DMS114 treated with DMSO at 0.1 percent for 48 hours (cell line): ENCODE measurements around the gene P4HA1.
"Not testable (repeated sequence)": the region's sequence is repeated elsewhere in the genome, so short reads cannot be mapped to it uniquely, and the experiment has no call there.

ENCODE experiments used
- DNase-seq: peaks from one replicate; lab custom pipeline; 2025; ENCODE audit not compliant: unreplicated experiment; lab: John Stamatoyannopoulos, UW

Gene P4HA1

DNA sequence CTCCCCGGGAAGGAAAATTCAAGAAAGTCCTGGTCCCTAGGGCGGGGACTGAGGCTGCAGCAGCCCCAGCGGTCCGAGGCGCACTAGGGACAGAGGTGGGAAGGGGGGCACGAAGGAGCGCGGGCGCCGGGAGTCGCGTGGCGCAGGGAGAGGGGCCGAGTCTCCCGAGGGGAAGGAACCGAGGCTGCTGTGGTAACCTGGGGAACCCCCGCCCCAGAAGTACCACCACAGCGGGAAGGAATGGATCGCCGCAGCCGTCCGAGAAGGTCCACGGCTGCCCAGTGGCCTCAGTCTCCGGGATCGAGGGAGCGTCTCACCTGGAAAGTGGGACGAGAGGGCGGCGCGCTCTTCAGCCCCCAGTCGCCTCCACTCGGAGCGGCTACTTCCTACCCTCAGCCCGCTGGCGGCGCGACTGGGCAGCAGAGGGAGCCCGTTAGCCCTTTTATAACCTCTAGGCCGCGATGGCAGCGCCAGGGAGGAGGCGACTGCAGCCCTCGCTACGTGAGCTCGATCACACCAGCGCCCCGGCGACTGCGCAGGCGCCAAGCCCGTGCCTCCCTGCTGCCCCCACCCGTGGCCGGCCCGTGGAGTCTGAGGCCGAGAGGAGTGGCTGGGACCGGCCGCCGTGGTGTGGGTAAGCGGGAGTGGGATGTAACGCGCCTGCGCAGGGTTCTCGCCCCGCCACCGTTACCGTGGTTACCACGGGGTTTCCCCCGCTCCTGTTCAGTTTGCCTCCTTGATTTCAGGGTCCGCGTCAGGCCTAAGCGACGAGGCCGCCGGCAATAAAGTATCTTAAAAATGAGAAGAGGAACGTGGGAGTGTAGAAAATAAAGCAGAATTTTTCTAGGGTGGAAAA, at the start of gene P4HA1:
Gene P4HA1, minus strand, starts transcription at position 418 of the 856 bp plus-strand sequence. CDS start 21,983 bp downstream, outside the sequence.
- peak; percentile 91 for DNase-seq

DNA sequence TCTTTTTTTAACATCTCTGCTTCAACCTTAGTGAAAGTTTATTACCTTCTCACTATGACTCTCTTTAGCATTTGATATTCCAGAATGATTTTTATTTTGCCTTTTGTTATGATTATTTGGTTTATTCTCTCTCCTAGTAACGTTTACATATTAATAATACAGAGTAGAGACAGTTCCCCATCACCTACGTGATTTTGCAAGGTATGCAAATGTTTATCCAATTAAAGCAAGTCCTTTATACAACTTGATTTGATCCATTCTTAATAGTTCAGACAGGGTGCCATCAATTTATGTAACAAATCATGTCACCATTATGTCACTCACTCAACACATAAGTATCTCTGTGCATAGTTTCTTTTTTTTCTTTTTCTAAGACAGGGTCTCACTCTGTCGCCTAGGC, 44.9 kb upstream of the P4HA1 start:
- DNase-seq: no peak

DNA sequence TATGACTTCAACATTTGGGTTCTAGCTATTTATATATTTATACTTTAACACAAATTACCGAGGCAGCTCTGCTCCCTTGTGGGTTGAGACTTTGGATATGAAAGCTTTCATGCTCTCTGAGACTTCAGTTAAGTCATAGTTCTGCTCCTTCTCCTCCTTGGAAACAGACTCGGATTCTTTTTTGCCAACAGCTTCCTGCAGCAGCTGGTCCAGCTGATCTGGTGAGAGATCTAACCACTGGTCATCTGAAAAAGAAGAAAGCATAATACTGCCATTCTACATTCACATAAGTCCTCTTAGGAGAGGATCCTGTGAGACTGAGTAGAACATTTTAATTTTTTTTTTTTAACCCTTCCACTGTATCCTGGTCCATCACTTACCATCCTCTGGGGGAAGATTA, 42.6 kb upstream of the P4HA1 start:
- no peak for DNase-seq

DNA sequence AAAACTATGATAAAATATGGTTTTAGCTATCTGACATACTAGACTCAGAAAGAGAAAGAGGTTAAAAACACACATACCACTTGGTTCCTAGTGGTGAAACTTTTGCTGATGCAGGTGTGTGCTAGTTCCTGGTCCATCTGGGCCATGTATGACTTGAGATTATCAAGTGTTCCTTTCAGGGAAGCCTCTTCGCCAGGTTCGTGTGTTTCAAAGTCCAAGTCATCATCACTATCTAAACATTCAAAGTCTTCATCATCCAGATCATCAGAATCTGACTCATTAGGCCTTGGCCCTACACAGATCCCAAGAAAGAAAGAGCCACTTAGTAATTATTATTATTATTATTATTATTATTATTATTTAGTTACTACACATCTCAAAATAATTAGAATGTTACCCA, 40.0 kb upstream of the P4HA1 start:
- no peak for DNase-seq

DNA sequence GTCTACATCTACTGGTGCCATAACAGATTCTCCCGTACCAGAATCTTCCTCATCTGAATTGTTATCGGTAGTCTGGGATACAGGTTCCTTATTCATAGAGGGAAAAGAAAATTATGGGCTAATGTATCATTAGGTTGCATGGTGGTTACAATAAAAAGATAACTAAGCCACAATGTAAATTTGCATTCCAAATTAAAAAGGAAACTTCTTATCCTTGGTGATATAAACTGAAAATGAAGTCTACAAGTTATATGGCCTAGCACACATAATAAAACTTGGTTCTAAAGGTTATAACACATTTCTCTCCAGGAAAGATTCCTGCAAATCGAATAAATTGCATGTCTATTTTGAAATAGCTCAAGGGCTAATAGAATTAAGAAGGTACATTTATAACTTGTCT, 38.1 kb upstream of the P4HA1 start:
- DNase-seq: no peak

DNA sequence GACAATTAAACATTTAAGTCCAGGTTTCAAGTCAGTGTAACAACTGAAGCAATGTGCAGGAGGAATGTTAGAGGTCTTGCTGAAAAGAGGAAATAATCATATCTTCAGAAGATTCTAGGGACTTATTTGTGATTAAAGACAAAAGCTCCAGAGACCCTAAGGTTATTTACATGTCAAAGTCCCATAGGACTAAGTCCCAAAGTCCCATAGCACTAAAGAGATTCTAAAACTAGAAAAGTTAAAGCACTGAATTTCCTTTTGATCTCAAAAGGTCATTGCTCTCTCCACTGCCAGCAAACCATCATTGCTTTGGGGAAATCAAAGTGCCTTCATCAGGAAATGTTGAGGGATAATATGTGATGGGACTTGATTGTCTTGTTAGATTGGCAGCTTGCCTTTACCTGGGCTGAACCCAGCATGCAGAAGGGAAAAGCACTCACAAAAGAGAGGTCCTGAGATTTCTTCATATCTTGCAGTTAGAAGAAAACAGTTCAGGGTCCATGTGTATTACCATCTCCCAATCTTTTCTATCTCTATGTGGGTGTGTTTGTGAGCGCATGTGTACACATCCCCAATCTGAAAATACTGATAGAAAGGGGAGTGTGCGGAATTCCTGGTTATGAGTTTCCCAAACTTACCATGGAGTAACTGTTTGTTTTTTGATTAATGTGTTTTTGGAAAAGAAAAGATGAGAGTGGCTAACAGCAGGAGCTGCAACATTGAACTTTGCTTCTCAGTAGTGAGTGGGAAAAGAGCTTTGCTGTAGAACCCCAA, 35.4 kb upstream of the P4HA1 start:
- DNase-seq: no peak

DNA sequence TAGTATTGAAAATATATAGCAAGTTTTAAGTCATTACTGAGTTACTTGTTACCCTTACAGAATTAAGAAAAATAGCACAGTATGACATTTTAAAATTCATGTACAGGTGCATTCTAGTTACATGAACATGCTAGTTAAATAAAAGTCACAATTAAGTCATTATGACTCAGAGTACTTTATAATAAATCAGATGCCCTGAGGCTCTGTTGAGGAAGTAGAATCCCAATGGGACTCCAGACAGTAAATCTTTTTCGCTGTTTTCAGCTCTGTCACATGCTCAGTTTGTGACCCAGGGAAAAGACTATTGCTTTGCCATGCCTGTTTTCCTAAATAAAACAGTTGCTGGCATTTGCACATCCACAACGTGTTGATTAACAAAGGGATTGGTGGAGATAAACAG, 34.6 kb upstream of the P4HA1 start:
- DNase-seq: no peak

DNA sequence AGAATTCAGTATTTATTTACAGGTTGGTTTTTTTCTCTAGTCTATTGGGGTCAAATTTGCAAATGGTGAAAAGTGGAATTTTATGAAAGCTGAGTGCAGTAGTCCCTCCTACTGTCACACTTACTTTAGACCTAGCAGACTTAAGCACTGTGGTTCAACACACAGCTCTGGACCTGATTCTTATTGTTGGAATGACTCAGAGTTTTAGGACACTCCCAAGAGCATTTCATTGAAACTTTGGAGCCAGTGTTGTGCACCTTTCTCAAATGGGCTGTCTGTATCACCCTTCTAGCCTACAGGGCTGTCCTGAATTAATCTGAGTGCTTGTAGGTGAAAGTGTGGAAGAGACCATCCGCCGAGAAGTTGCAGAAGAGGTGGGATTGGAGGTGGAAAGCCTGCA, 29.7 kb upstream of the P4HA1 start:
- no peak for DNase-seq

DNA sequence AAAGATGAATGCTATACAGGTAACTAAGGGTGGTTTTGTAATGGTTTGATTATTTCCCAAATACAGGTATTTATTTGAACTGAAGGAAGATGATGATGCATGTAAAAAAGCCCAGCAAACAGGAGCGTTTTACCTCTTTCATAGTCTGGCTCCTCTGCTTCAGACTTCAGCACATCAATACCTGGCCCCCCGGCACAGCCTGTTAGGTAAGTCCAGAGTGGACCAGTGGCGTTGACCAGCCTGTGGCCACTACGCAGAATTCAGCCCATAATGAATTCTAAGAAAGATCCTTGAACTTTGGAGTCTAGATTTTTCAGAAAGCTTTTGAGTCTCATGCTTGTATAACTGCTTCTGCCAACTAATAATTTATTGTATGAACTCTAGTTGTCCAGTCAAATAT, 23.3 kb upstream of the P4HA1 start:
- no peak for DNase-seq

DNA sequence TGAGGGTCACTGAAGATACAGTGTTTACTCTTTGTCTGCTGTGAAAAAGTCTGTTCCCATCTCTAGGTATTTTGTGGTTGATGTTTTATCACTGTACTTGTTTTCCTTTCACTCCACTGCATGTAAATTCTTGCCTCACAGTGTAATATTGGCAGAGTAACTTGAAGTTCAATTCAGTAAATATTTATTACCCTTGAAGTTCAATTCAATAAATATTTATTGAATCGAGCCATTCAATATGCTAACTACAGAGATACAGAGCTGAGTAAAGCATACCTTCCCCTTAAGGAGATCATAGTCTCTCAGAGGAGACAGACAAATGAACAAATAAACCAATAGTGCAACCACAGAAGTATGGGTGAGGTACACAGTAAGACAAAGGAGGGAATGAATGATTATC, 22.8 kb upstream of the P4HA1 start:
- DNase-seq: no peak

DNA sequence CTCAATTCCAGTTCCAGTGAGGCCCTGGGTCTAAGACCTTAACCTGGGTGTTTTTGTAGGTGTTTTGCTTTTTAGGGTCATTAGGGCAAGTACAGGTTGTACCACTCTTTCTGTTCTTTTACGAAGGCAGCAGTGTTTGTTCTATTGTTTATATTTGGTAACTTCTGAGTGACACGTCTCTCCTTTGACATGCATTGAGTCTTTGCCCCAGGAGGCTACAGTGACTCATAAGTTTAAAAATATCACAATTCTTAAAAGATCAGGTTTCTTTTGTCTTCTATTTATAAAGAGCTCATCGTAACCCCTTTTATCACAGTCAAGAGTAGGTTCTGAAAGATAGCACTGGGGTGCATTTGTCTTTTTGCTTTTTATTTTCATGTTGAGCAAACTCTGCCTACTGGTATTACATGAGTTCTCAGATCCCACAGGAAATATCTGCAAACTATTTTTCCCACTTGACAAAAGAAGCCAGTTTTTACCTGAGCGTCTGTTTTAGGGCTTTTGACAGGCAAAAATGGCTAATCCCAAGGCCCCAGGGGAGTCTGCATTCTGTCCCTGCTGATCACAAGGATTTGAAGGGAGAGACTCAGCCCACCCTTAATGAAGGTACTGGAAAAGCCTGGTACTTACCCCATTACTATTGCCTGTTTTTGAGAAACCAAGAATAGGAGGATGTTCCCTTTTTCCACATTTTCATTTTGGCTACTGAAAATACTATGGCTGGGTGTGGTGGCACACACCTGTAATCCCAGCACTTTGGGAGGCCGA, 21.5 kb upstream of the P4HA1 start:
- no peak for DNase-seq

DNA sequence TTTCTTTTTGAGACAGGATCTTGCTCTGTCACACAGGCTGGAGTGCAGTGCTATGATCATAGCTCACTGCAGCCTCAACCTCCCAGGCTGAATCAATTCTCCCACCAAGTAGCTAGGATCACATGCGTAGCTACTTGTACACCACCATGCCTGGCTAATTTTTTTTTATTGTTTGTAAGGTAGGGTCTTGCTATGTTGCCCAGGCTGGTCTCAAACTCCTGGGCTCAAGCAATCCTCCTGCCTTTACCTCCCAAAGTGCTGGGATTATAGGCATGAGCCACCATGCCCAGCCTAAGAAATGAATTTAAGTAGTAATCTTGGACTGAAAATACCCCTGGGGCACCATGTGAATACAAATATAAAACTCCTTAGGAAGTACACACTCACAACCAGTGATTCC, 19.4 kb upstream of the P4HA1 start:
- no peak for DNase-seq

DNA sequence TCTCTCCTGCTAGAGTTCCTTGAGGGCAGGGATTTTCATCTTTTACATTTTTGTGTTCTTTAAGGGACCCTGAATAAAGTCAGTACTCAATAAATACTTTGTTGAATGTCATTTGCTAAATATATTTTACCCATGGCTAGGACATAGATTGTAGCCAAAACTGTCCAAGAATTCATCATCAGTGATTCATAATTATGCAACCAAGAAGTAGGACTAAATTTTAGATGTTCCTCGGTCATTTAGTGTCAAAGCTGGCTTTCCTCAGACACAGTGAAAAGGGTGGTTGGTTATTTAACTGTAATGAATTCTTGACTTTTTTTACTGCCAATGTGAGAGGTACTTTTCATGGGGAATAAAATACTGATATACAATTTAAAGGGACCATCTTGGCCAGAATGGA, 16.9 kb upstream of the P4HA1 start:
- no peak for DNase-seq

DNA sequence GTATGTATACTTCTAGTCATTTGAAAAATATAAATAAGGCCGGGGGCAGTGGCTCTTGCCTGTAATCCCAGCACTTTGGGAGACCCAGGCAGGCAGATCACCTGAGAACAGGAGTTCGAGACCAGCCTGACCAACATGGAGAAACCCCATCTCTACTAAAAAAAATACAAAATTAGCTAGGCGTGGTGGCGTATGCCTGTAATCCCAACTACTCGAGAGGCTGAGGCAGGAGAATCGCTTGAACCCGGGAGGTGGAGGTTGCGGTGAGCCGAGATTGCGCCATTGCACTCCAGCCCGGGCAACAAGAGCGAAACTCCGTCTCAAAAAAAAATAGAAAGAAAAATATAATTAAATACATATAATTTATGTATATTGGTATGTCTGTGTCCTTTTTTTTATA, 15.4 kb upstream of the P4HA1 start:
- DNase-seq: not testable (repeated sequence)

DNA sequence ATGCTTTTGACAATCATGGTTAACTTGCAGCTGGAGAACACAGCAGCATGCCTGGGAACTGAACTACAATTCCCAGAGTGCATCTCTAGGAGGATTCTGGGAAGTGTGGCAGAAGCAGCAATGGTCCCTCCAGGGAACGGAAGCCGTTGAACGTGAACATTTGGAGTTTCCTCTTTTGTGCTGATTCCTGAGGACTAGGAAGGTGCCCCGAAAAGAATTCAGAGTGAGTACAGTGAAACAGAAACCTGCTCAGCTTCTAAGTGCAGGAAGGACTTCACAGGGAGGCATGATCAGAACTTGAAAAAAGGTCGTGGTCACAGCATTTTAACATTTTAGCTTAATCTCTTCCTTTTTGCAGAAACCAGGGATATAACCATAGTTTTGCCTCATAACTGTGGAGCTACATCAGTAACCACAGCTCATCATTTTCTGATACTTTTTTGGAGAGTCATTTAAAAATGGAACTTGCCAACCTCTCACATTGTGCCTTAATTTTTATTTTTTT, 13.7 kb upstream of the P4HA1 start, which contains the start of gene NUDT13:
Gene NUDT13, plus strand, starts transcription at position 111 of the 505 bp plus-strand sequence. CDS start 3,911 bp downstream, outside the sequence.
- DNase-seq: peak; percentile 55

DNA sequence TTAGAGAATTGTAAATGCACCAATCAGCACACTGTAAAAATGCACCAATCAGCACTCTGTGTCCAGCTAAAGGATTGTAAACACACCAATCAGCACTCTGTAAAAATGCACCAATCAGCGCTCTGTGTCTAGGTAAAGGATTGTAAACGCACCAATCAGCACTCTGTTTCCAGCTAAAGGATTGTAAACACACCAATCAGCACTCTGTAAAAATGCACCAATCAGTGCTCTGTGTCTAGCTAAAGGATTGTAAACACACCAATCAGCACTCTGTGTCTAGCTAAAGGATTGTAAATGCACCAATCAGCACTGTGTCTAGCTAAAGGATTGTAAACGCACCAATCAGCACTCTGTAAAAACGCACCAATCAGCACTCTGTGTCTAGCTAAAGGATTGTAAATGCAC, 12.6 kb upstream of the P4HA1 start:
- not testable (repeated sequence) for DNase-seq

DNA sequence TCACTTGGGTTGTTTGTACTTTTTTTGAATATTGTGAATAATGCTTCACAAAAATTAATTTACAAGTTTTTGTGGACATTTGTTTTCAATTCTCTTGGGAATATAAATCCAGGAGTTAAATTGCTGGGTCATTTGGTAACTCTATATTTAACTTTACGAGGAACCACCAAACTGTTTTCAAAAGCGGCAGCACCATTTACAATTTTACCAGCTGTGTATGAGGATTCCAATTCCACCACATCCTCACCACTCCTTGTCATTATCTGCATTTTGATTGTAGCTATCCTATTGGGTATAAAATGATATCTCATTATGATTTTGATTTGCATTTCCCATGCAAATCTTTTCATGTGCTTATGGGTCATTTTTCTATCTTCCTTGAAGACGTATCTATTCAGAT, 9.6 kb upstream of the P4HA1 start:
- DNase-seq: no peak

DNA sequence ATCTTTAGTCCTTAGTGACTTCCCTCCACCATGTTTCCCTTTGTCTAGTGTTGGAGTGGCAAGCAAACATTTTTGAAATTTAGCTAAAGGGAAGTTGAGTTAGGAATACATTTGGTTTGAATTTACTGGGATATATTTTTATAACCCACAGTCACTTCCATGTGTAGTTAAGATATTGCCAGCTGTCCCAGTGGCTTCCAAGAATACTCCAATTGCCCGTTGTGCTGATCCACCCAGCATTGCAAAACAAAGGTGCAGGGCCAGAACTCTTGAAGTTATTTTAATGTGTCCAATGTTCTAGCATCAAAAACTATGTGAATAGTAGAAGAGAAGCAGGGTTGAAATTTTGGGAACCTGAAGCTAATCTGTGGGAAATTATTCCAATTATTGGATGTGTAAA, 2.5 kb upstream of the P4HA1 start:
- DNase-seq: no peak

DNA sequence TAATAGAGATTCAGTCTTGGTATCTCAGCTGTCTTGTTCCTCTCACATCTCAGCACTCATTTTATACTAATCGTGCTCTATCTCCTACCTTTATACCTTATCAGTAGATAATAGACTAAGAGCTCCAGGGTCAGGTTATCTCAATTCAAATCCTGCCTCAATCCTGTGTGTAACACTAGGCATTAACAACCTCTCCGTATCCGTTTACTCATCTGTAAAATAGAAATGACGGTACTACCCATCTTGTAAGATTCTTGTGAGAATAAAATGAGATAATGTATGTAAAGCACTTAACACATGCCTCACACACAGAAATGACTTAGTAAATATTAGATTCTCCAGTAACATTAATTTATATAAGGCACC, 622 bp upstream of the P4HA1 start:
- DNase-seq: no peak

DNA sequence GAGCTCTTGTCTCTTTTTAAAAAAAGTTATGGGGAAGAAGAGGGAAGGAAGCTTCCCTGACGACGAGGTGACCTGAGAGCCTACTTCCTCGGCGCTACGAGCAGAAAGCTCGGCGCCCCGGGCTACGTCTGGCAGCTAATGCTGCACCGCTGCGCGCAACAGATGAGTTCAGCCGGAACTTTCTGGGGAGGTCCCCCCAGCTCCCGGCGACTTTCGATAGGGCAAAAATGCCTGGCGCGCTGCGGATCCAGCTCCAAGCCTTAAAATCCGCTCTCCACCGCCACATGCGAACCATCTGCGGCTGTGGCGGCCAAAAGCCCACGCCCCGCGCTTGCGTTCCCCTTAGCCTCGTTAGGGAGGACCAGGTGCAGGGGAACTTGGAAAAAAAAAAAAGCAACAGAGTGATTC, 621 bp downstream of the P4HA1 start:
- DNase-seq: no peak

DNA sequence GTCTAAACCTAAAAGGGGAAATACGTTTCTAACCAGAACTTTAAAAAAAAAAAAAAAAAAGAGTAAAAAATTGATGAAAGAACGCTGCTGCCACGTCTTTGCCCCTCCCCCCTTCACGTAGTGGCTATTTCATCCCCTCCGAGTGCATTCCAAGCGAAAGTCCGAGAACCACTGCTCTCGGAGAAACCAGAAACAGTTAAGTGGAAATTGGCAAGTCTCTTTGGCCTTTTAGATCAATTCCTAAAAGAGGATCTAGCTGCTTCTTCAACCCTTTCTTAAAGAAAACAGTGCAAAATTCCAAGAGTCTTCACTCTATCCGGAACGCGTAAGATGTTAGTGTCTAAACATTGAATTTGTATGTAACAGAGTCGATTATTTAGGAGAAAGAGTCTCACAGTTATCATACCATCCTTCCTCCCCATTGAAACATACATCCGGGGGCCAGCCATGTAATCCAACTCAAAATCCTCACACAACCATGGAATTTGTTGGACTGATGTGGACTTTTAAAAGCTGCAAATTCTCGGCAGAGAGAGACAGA, 1.1 kb downstream of the P4HA1 start:
- peak; percentile 57 for DNase-seq
